NCI-H146 (cell line): ENCODE results near the gene CEP131.
A peak's percentile ranks its signal among the peaks of the same experiment; 100 is the strongest.

ENCODE experiments used
- DNase-seq: peaks from one replicate; lab custom pipeline; 2025; lab: John Stamatoyannopoulos, UW

The CEP131 gene

DNA sequence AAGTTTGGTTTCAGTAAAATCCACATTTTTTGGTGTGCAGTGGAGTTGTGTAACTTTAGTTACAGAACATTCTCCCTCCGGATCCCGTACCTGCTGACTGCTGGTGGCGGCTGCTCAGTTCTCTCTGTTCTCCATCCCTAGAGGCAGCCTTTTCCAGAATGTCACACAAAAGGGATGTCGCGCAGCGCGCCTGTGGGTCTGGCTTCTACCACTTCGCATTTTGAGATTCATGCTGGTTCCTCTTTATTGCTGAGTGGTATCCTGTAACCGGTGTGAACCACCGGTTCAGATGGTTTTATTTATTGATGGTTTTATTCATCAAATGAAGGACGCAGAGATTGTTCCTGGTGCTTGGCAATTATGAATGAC lies 981 bp upstream of the CEP131 start:
- DNase-seq: peak; percentile 53

DNA sequence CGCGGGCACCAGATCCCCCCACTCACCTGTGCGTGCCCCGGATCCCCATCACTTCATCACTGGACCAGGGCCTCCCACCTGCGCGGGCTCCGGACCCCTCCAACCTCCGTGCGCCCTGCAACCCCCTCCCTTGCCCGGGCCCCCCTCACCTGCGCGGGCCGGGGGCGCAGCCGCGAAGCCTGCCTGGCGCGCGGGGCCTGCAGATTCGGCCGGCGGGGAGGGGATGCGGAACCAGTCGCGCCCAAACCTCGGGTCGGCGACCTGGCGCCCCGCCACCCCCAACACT lies 202 bp downstream of the CEP131 start:
- no peak for DNase-seq

DNA sequence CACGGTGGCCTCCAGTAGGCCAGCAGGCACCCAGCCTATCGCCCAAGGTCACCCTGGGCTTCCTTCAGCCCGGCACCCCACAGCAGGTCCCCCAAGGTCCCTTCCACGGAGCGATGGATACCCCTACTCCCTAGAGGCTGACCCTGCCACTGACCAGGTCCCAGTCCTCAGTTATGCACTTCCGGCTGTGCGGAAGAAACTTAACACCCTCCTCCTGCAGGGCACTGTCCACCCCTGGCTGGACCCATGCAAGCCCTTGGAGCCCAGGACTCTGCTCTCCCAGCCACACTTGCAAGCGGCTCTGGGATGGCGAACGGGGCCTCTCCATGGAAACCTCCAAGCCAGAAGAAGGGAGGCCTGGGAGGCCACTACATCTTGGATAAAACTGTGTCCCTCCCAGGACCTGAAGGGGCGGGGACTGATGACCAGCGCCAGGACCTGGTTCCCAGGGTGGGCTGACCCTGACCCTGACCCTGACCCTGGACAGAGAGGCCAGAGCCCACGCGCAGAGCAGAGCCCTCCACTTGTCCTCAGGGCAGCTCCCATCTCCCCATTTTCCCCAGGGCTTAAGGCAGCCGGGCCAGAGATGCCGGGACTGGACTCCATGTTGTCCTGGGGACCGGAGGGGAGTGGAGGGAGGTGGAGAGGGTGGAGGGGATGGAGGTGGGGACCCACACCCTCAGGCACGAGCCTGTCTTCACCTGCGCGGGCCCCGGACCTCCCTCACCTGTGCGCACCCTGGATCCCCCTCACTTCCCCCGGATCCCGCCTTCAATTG lies 734 bp downstream of the CEP131 start:
- peak; percentile 39 for DNase-seq

DNA sequence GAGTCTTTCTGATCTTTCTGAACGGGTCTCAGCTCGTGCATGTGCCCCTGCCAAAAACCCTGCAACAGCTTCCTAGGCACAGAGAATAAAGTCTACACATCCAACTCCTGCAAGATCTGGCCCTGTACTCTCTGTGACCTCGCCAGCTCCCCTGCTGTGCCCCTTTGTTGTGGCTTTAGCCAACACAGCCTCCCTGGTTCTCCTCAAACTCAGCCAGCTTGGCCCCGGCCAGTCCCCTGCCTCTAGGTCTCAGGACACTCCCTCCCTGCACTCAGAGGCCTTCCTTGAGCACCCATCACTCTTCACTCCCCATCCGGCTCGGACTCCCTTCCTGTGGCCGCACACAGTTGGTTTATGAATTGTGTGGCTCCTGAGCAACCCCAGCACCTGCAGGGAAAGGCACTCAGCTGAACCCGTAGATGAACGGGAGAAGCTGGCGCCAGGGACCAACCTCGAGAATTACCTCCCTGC lies 1.4 kb downstream of the CEP131 start:
- peak; percentile 22 for DNase-seq

DNA sequence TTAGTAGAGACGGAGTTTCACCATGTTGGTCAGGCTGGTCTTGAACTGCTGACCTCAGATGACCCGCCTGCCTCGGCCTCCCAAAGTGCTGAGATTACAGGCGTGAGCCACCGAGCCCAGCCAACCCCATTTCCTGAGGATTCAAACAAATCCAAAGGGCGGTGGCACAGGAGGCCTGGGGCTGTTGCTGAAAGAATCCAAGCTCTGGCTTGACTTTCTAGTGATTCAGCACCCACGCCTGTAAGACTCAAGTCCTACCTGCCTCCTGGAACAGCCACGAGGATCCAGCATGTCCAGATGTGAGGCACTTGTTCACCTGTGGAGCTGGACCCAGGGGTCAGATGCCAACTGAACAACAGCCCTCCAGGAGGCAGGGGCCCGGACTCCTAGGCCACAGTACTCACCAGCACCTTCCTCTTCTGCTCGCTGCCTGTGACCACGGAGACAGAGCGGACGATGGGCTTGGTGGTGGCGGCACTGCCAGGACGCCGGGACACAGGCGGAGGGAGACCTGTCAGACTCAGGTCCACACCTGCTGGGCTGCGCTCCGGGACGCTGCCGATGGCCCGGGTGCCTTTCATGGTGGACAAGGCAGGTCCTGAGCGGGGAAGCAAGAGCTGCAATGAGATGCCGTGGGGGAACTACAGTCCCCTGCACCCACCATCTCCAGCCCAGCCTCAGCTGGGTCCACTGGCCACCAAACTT lies 3.1 kb downstream of the CEP131 start:
- no peak for DNase-seq

DNA sequence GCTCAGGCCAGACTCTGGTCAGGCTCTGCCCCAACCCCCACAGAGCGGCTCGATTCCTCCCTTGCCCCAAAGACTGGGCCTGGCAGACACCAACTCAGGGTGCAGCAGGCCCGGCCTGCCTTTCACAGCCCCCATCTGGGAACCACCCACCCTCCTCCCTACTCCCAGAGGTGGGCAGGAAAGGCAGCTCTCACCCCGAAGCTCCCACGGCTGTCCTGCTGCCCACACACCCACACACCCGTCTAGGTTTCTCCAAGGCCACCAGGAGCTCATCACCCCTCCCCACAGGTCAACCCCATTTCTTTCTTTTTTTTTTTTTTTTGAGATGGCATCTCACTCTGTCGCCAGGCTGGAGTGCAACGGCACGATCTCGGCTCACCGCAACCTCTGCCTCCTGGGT lies 3.8 kb downstream of the CEP131 start:
- no peak for DNase-seq

DNA sequence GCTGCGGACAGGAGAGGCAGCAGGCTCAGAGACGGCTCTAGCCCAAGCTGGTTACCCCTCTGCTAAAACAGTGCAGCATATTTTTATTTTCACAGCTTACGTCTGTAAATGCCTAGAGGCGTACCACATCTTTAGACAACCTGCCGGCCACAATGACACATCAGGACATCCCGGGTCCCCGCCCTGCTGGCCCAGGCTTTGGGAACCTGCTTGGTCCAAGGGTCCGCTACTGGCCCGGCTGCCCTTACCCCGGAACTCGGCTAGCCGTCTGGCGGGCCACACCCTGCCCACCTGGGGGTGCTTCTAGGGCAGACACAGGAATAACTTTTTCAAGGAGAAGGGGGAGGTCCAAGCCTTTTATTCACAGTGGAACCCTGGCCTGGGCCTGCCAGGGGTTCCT lies 4.3 kb downstream of the CEP131 start:
- DNase-seq: no peak

DNA sequence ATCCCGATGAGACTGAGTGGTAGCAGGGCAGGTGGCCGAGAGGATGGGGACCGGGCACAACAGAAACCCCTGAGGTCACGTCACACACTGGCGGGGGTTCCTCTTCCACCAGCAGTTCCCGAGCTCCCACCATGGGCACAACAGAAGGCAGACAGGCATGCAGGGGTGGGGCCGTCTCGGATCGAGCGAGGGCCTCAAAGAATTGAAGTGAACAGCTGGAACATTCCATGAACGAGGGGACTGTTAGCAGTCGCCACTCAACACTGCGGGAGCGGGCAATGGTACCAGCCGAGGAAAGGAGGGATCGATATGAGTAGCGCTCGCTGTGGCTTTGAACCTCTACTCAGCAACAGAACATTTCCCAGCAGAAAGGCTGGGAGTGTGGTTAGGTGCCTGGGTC lies 5.3 kb downstream of the CEP131 start:
- no peak for DNase-seq

DNA sequence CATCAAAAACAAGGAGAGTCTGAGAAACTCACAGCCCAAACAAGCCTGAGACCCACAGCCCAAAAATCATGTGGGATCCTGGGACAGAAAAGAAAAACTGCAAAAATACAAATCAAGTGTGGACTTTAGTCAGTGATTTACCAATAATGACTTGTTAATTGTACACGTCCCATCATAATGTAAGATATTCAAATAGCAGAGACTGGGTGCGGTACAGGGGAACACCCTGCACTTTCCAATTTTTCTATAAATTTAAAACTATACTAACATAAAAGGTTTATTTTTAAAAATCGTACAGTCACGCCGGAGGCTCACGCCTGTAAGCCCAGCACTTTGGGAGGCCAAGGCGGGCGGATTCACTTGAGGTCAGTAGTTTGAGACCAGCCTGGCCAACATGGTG lies 8.8 kb downstream of the CEP131 start:
- no peak for DNase-seq

DNA sequence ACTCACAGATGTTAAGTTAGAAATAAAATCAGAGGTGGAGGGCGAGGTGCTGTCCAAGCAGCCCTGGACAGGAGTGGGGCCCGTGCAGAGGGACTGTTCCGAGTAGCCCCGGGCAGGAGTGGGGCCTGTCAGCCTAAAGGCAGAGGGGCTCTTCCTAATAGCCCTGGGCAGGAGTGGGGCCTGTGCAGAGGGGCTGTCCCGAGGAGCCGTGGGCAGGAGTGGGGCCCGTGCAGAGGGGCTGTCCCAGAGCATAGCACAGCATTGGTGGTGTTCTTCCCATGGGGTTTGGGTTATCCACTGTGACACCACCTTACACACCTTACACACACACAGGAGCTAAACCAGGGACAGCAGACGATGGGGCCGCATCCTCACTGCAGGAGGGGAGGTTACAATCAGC lies 10.4 kb downstream of the CEP131 start:
- DNase-seq: no peak

DNA sequence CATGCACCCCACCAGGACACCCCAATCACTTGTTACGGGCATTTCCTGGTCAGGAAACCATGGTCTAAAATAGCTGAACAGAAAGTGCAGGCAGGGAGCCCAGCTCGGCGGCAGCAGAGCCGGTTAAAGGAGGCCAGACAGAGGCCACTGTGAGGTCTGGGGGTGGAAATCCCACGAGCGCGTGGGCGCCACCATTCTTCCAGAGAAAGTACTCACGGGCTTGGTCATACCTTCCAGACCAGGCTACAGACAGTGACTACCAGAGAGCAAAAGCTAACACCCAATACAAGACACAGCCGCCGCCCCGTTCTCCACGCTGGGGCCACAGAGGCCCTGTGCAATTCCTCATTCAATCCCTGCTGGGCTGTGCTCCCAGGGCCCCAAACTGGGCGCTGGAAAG lies 11.9 kb downstream of the CEP131 start:
- DNase-seq: no peak

DNA sequence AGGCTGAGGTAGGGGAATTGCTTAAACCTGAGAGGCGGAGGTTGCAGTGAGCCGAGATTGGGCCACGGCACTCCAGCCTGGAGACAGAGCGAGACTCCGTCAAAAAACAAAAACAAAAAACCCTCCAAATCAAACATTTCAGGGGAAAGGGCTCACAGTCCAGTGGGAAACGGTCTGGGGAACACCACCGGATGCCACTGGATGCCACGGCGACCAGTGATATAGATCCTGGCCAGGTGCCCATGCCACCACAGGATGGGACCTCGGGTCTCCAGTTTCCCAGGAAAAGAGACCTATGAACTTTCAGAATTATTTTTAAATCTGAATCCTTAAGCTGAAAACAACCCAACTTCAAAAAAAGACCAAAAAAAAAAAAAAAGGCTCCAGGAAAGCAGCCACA lies 12.3 kb downstream of the CEP131 start:
- no peak for DNase-seq

DNA sequence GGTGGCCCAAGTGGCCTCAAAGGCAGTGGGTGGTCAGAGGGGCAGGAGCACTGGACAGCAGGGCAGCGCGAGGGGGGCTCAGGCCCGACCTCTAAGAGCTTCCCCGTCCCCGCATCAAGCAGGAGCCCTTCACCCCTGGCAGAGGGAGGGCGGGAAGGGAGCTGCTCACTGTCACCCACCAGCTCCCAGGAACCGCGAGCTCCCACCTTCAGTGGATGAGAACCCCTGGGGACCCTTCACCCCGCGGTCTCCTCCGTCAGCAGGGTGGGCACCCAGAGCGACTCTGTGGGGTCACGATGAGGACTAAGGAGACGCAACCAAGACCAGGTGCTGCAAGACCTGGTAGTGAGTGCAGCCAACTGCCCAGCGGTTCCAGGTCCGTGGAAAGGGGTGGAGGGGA lies 13.6 kb downstream of the CEP131 start:
- DNase-seq: no peak

DNA sequence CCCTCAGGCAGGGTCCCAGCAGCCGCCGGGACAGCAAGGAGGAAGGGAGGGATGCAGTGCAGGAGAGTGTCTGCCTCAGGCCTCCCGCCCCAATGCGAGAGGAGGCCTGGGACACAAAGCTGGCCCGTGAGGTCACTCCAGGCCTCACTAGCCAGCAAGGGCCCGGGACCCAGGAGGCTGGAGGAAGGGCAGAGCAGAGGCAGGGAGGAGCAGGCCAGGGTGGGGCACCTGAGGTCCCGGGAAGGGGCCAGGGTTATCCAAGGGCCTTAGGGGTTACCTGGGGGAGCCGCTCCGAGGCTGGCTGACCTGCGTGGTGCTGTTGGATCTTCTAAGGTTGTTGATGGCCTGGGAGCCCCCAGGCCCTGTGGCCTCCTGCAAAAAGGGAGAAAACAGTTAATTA lies 14.1 kb downstream of the CEP131 start:
- DNase-seq: no peak

DNA sequence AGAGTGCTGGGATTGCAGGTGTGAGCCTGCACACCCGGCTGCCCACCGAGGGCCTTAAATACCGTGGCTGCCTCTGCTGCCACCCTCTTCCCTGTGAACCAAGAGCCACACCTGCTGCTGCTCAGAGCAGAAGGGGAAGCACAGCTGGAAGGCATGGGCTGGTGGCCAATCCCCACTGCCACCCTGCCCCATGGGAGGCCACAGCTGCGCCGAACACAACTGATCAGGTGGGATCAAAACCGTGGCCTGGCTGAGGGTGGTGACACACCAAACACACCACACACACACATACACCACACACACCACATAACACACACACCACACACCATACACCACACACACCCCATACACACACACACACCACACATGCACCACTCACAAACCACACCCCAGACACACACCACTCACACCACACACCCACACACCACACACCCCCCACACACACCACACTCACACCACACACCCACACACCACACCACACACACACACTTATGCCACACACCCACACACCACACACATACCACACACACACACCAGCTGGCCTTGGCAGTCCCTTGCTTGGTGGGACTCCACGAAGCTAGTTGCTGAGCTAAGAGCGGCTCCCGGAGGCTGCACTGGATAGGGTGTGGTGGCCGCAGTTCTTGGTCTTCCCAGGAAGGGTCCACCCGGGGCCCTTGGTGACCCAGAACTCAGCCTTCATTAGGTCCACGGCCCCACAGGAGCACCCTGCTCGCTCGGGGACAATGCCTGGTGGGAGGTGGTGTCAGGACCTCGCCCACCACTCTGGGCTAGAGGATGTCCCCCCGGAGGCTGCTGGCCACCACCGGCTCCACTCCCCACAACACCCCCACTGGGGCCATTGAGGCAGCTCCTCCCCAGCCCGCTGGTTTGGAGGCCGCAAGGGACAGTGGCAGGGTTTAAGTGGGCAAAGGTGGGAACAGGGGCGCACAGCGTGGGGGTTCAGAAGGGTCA lies 14.9 kb downstream of the CEP131 start:
- peak; percentile 42 for DNase-seq

DNA sequence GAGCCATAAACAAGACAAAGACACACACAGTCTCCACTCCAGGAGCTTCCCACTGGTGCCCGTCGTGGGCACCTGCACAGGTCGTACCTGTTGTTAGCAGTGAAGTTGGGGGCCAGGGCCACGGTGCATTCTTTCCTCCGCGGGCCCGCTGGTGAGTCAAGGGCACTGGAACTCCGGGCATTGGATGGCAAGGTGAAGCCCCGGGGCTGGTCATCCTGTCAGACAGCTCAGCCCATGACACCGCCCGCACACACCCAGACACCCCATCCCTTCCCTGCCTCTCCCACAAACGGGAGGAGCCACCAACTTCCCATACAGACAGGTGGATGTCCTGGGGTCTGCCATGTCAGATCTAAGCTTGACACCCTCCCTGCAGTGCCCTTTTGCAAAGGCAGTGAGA lies 16.1 kb downstream of the CEP131 start:
- no peak for DNase-seq

DNA sequence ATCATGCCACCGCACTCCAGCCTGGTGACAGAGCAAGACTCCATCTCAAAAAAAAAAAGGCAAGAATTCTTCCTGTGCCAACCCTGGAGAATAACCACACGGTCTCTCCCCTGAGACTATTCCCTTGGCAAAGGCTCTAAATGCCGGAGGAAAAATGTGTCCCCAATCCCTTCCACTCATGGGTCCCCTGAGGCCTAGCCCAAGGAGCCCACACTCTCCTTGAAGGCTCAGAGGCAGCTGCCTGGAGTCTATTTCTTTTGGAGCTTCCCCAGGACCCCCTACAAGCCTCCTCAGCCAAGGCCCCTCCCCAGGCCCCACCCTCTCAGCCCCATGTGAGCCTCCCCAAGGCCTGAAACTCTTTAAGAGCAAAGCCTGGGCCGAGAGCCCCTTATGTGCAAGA lies 16.6 kb downstream of the CEP131 start:
- DNase-seq: no peak

DNA sequence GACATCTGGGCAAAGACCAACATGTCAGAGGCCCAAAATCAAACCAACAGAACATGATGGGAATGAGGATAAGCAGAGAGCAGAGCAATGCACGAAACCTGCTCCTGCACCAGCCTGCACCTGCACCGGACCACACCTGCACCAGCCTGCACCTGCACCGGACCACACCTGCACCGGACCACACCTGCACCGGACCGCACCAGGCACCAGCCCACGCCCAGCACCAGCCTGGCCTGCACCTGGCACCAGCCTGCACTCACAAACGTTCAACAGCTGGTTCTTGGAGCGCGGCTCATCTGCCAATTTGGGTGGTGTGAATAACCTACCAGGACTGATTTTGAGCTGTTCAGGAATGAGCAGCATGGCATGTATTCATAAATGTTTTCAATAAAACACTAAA lies 18.2 kb downstream of the CEP131 start:
- no peak for DNase-seq

DNA sequence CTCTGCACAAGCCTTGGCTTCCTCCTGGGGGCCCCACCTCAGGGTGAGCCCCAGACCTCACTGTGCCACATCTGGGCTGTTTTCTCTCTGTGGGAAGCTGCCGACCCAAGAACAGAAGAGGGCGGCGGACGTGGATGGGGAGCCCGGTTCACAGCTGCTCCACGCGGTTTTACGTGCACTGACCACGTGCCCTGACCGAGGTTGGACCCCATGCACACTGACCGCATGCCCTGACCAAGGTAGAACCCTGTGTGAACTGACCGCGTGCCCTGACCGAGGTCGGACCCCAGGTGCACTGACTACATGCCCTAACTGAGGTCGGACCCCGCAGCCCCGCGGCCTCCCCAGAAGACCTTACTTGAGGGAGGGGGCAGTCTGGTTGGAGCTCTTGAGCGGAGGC lies 19.6 kb downstream of the CEP131 start:
- no peak for DNase-seq

DNA sequence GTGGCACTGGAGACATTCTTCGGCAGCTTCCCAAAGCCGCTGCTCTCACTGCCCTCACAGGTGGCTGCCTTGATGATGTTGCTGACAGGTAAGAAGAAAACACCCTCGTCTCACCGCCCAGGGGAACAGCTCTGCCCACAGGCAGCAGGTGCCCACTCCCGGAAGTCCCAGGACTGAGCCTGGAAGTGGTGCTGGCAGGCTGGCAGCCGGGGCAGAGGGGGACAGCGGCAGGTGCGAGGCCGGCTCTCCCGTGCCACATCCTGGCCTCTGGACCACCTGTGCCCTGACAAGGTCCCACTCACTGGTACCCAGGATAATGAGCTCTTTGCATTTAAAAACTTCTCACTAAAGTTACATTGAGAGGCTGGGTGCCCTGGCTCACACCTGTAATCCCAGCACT lies 20.4 kb downstream of the CEP131 start:
- DNase-seq: no peak

DNA sequence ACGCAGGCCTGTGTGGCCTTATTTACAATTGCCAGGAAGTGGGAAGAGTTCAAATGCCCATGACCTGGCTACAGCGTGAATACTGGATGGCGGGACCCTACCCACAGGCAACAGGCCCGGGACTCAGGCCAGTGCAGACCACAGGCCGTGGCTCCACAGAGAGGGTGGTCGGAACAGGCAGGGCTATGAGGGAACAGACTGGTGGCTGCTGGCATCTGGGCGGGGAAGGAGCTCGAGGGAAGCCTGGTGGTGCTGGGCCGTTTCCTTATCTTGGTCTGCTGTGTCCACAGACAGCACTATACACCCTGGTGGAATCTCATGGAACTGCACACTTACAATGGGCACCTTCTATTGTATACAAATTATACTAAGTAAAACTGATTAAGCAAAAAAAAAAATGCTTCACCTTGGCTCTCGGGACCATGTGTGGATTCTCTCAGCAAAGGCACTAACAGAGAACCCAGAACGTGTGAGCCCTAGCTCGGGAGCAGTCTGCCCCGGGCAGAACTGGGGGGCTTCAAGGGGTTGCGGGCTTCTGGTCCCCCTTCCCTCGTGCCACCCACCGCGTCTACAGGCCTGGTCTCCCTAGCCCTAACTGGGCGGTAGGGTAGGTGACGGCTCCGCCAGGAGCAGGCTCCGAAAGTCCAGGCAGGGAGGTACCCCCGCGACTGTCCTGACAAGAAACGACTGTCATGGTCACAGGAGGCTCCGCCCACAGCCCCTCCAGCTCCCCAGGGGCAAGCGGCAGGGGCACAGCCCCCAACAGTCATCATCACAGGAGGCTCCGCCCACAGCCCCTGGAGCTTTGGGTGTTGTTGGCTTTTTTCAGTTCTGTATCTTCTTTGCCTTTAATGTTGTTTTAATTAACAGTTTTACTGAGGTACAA lies 21.8 kb downstream of the CEP131 start:
- peak; percentile 11 for DNase-seq

DNA sequence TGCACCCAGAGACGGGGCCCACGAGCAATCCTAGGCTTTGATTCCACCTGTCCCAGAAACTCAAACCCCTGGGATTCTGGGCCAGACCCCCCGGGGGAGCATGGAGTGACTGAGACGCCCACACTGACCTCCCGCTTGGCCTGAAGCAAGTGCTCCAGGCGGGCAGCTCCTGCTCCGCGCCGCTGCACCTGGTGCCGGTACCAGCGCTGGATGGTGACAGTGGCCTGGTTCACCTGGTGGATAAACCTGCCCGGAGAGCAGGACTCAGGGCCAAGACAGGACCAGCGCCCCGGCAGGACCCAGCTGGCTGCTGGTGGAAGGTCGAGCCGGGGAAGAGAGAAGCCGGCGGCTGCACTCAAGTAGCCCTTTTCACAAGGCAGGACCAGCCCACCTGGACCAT lies 22.6 kb downstream of the CEP131 start:
- DNase-seq: no peak
